Ishikawa (cell line): Measurements from ENCODE around the gene C13orf46.

Source experiments
- CEBPB ChIP-seq: IDR thresholded peaks from 2 replicates; pipeline ENCODE4 v1.6.1; 2012
- CREB1 ChIP-seq: IDR thresholded peaks from 2 replicates; pipeline ENCODE4 v1.6.1; 2012; ENCODE audit warnings: low read depth
- EGR1 ChIP-seq: IDR thresholded peaks from 2 replicates; pipeline ENCODE4 v1.6.1; 2012
- EP300 ChIP-seq: IDR thresholded peaks from 2 replicates; pipeline ENCODE4 v1.6.1; 2012; ENCODE audit warnings: borderline replicate concordance
- NFIC ChIP-seq: IDR thresholded peaks from 2 replicates; pipeline ENCODE4 v1.6.1; 2012
- RAD21 ChIP-seq: IDR thresholded peaks from 2 replicates; pipeline ENCODE4 v1.6.1; 2012; ENCODE audit warnings: low read depth
- TAF1 ChIP-seq: IDR thresholded peaks from 2 replicates; pipeline ENCODE4 v1.6.1; 2012; ENCODE audit warnings: low read depth, mild to moderate bottlenecking
- TCF12 ChIP-seq: IDR thresholded peaks from 2 replicates; pipeline ENCODE4 v1.6.1; 2012; ENCODE audit warnings: low read depth
- TF ChIP-seq, protein P1 (sequence below): IDR thresholded peaks from 2 replicates; pipeline ENCODE4 v1.6.1; 2012; ENCODE audit warnings: low read depth, mild to moderate bottlenecking
- TF ChIP-seq, protein P2 (sequence below): IDR thresholded peaks from 2 replicates; pipeline ENCODE4 v1.6.1; 2012

DNA sequence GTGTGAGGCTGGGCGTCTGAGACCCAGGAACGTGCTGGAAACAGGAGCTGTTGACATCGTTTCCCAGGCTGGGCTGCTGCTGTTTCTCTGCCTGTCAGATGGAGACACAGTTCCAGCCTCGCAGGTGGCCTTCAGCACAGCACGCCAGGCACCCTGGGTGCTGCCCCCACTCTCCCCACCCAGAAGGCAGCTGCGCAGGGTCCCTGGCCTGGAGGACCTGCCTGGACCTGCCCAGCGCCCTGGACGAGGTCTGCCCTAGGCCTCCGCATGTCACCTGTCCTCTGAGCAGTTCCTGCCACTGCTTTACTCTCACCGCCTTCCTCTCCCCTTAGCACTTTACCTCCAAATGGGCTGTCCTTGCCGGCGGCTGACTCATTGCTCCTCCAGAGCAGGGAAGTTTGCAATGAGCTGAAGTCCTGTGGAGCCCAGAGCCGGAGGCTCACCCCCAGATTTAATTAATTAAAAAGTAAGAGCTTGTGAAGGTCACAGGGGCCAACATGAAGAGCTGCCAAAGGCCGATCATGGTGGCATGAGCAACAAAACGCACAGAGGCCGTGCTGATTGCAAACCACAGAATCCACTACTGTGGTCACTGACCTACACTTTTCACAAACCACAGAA lies 32.2 kb downstream of the C13orf46 start:
- TF ChIP-seq RAD21: no peak
- TF ChIP-seq TAF1: no peak
- TF ChIP-seq EP300: no peak
- TF ChIP-seq CREB1: no peak
- TF ChIP-seq NFIC: no peak
- TF ChIP-seq, protein P1, sequence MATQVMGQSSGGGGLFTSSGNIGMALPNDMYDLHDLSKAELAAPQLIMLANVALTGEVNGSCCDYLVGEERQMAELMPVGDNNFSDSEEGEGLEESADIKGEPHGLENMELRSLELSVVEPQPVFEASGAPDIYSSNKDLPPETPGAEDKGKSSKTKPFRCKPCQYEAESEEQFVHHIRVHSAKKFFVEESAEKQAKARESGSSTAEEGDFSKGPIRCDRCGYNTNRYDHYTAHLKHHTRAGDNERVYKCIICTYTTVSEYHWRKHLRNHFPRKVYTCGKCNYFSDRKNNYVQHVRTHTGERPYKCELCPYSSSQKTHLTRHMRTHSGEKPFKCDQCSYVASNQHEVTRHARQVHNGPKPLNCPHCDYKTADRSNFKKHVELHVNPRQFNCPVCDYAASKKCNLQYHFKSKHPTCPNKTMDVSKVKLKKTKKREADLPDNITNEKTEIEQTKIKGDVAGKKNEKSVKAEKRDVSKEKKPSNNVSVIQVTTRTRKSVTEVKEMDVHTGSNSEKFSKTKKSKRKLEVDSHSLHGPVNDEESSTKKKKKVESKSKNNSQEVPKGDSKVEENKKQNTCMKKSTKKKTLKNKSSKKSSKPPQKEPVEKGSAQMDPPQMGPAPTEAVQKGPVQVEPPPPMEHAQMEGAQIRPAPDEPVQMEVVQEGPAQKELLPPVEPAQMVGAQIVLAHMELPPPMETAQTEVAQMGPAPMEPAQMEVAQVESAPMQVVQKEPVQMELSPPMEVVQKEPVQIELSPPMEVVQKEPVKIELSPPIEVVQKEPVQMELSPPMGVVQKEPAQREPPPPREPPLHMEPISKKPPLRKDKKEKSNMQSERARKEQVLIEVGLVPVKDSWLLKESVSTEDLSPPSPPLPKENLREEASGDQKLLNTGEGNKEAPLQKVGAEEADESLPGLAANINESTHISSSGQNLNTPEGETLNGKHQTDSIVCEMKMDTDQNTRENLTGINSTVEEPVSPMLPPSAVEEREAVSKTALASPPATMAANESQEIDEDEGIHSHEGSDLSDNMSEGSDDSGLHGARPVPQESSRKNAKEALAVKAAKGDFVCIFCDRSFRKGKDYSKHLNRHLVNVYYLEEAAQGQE: no peak
- no peak for TF ChIP-seq CEBPB
- no peak for TF ChIP-seq TCF12
- TF ChIP-seq, protein P2, sequence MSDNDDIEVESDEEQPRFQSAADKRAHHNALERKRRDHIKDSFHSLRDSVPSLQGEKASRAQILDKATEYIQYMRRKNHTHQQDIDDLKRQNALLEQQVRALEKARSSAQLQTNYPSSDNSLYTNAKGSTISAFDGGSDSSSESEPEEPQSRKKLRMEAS: no peak
- no peak for TF ChIP-seq EGR1
